Ramos (cell line): ENCODE results near the gene TRMT11.

Experiments used
- in situ Hi-C: fragments of 300-500 bp; cut with MboI; formaldehyde crosslinking; loops from one replicate; pipeline ENCODE4 v1.14.3; 2022; ENCODE audit warnings: low sequenced_read_pairs; ENCODE audit not compliant: unreplicated experiment

Gene TRMT11

DNA sequence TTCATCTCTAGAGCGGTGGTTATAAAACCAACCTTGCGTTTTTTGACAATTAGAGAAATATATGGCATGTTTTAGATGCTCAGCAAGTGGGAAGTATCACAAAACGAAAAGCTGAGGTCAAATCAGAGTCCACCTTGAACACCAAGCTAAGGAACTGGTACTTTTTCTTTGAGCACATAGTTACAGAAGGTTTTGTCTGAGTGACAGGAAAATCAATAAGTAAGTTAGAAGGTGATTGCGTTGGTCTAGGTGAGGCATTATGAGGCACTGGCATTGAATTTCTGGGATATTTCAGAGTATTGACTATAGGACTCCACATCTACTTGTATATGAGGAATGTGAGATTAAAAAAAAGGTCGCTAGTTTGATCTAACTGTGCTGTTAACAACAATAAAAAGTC lies 30.4 kb upstream of the TRMT11 start:
- in situ Hi-C loops = loop anchor here (5.0 kb wide), 1 partner anchor 169 kb away; no protein-coding TSS in a partner anchor

DNA sequence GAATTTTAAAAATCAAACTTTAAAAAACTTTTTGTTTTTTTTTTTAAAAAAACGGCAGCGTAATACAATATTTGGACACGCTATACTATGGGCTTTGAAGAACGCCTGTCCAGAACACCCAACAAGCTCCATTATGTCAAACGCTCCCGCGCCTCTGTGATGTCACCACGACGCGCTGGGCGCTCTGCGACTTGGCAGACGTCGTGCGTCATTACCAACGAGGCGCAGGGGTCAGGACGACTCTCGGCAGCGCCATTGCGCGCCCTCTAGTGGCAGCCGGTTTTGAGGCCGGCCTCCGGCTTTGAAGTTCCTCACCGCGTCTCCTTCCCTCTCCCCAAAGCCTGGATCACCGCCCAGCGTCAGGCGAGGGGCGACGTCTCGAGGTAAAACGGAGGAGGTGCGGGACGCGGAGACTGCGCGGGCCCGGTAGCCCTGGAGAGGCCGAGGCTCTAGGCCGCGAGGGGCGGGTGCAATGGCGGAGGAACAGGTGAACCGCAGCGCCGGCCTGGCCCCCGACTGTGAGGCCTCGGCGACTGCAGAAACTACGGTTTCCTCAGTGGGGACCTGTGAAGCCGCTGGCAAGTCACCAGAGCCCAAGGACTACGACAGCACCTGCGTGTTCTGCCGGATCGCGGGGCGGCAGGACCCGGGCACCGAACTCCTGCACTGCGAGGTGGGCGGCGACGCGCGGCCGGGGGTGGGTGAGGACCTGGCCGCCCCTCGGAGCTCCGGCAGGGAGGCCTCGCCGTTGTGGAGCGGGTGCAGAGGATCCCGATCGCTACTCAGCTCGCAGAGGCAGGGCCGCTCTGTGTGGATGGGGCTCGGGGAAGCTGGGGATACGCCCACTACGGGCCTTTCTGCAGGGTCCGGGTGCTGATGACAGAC lies 29.6 kb upstream of the TRMT11 start, which contains the start of gene HINT3:
HINT3 (plus strand) TSS at position 265 of the 885 bp plus-strand sequence; CDS start at position 473, 208 bp downstream.
- in situ Hi-C loops = loop anchor here (5.0 kb wide), 1 partner anchor 169 kb away; no protein-coding TSS in a partner anchor

DNA sequence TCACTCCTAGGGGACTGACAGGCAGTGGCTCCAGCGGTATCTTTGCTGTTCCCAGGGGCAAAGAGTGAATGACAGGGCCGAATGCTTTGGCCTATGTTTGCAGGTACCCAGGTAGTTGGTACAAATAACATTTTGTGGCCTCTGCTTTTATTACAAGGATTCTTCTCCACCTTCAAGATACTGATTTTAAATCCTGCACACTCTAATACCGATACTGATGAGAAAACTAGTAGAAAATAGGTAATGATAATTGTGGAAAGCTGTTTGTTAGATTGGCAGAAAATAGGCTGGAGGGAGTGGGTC lies 29.0 kb upstream of the TRMT11 start:
- in situ Hi-C loops = loop anchor here (5.0 kb wide), 1 partner anchor 170 kb away; no protein-coding TSS in a partner anchor

DNA sequence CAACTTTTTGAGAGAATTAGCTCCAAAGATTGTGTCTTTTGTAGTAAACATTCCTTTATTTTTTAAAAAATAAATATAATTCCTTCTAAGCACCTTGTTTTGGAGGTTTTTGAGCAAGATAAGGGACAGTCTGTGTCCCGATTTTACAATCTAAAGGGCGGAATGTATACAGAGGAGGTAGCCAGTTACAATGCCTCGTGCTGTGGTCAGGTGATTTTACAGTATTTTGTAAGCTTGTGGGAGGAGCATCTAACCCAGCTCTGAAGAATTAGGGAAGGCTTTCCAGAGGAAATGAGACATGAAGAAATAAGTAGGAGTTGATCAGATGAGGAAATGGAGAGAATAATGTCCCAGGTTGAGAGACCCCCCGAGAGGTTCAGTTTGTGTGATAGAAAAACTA lies 28.5 kb upstream of the TRMT11 start:
- in situ Hi-C loops = loop anchor here (5.0 kb wide), 1 partner anchor 171 kb away; no protein-coding TSS in a partner anchor

DNA sequence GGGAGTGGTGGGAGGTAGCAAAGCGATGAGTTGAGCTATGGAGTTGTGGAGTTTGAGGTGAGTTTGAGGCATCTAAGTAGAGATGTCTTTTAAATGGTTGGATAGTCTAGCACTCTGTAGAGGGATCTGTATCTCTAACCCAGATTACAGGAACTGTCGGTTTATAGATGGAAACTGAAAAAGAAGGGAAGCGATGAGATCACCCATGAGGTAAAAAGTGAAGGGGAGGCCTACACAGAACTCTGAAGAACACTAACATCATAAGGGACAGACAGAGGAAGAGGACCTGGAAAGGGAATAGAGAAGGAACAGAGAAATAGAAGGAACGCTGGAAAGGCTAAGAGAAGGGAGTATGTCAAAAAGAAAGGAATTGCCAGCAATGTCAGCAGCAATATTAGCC lies 27.3 kb upstream of the TRMT11 start:
- in situ Hi-C loops = loop anchor here (5.0 kb wide), 1 partner anchor 172 kb away; no protein-coding TSS in a partner anchor

DNA sequence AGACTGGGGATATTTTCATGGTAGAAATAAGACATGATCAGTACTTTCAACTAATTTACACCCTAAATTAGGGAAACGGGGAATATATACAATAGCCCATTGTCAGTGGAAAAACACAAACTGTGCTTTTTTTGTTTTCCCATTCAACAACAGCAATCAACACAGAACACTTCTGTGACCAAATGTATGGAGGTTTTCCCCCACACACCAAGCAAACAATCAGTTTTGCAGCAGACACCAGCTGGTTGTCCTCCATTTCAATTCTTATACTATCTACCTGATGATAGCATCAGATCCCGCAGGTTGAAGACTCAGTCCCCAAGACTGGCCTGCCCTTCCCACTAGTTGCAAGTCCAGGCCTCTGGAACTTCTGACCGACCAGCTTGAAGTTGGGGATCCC lies 25.2 kb upstream of the TRMT11 start:
- in situ Hi-C loops = no loop called here

DNA sequence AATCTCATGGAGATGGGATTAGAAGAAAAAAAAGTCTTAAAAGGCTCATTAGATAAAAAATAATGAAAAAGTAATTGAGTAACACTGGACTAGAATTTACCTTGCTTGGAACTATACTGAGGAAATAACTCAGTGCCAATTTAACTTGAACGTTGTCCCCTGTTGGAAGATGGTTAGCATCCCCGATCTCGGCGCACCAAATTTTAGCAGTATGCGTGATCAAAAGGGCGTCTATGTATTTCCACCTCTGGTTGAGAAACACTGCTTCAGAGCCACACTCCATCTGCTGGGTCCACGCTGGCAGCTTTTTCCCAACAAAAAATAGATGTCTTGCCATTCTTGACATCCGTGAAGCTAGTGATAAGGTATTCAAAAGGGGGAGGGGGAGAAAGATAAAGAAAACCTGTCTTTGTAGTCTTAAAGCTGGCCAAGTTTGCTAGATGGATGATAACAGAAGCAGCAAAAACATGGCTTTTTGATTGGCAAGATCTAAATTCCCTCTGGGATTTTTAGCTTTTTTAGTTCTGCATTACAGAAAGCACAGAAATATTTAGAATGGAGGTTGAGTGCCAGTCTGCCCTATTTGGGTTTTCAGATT lies 23.3 kb upstream of the TRMT11 start:
- in situ Hi-C loops = no loop called here

DNA sequence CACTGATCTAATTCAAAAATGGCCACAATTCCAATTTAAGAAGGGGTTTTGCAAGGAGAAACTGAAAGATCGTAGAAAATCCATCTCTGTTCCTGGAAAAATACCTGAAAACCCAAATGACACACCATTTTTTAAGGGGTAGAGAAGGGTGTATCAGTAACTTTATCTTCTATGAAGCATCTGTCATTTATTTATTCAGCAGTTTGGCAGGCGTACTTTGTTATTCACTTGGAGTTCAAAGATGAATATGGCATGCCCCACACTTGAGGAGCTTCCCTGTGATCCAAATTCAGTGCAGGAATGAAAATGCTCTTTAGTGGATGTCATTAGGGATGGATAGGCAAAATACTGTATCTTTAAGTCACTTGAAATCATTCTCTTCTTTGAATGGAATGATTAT lies 22.5 kb upstream of the TRMT11 start:
- in situ Hi-C loops = no loop called here

DNA sequence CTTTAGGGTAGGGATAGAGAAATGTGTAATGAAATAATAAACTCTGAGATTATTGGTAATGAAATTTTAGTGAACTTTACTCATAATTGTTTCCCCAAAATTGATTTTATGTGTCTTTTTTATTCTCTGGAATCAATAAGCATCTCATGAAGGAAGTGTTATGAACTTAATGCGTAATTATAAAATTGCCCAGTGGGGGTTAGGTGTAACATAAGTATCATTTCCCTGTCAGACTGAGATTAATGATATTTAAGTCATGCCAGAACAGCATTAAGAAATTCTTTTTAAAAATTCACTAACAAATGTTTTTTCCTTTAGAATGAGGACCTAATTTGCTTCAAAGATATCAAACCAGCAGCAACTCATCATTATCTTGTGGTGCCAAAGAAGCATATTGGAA lies 19.8 kb upstream of the TRMT11 start:
- in situ Hi-C loops = no loop called here

DNA sequence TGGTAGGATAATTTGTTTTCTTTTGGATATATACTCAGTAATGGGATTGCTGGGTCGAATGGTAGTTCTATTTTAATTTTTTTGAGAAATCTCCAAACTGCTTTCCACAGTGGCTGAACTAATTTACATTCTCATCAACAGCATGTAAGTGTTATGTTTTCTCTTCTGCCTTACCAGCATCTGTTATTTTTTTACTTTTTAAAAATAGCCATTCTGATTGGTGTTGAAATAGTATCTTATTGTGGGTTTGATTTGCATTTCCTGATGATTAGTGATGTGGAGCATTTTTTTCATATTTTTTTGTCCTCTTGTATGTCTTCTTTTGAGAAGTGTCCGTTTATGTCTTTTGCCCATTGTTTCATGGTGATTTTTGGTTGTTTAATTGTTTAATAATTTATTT lies 17.8 kb upstream of the TRMT11 start:
- in situ Hi-C loops = no loop called here

DNA sequence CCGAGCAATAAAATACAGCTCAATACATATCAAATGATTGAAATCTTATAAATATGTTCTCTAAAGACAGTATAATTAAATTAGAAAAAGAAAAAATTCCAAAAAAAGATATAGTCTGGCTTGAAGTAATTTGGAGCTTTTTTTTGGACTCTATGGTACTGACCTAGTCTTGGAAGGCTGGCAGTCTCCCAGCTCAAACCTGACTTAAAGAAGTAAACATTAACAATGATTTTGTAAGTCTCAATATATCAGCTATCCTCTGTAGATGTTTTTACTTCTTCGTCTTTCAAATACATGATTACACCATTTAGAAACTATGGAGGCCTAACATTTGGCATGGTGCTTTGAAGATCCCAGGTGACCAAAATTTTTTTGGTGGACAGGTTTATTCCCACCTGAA lies 15.6 kb upstream of the TRMT11 start:
- in situ Hi-C loops = loop anchor here (10.0 kb wide), 1 partner anchor 666 kb away; the partner anchor contains the start of gene HDDC2

DNA sequence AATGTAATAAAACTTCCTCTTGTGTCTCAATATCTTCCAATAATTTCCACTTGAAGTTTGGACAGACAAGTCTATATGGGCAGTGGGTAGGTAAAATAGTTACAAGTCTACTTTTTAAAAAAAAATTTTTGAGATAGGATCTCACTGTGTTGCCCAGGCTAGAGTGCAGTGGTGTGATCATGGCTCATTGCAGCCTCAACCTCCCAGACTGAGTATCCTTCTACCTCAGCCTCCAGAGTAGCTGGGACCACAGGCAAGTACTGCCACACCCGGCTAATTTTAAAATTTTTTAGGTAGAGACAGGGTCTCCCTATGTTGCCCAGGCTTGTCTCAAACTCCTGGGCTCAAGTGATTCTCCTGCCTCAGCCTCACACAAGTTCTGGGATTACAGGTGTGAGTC lies 13.9 kb upstream of the TRMT11 start:
- in situ Hi-C loops = loop anchor here (10.0 kb wide), 1 partner anchor 668 kb away; the partner anchor contains the start of gene HDDC2

DNA sequence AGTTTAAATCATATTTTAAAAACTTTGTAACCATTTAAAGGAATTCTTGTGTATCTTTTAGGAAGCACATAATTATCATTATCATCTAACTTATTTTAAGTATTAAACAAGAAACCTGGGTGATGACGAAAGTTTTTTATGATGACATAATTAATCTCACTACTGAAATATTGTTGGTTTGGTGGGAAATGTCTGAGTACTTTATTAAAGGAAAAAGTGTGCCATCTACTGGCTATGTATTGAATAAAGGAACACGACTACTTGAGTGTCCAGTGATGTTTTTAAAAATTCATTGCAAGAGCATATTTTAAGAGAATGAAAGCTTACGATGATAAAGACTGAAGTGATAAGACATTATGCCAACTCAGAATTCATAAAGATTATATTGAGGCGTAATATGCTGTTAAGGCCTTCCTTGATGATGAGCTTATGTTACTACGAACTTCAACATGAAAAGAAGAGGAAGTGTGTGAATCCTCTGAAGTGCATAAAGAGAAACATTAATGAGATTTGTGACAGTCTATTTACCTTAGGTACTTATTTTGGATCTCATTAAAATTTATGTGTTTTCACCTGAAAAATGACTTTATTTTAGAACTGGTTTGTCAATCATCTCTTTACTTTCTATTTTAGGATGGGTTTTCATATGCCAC lies 12.0 kb upstream of the TRMT11 start:
- in situ Hi-C loops = loop anchor here (10.0 kb wide), 1 partner anchor 670 kb away; the partner anchor contains the start of gene HDDC2

DNA sequence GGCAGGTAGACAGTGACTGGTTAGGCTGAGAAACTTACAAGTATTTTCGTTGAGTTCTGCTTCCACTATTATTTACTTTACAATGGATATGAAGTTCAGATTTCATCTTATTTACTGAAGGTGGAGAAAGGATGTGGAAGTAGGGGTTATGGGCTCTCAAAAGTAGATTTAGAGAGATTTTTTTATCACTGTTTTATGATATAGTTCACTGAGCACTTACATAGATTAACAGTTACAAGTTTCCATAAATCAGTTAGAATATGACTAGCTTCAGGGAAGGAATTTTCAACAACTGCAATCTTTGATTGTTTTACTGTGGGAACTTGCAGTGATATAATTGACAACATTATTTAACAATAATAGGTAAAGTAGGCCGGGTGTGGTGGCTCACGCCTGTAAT lies 7.2 kb upstream of the TRMT11 start:
- in situ Hi-C loops = loop anchor here (10.0 kb wide), 1 partner anchor 674 kb away; the partner anchor contains the start of gene HDDC2

DNA sequence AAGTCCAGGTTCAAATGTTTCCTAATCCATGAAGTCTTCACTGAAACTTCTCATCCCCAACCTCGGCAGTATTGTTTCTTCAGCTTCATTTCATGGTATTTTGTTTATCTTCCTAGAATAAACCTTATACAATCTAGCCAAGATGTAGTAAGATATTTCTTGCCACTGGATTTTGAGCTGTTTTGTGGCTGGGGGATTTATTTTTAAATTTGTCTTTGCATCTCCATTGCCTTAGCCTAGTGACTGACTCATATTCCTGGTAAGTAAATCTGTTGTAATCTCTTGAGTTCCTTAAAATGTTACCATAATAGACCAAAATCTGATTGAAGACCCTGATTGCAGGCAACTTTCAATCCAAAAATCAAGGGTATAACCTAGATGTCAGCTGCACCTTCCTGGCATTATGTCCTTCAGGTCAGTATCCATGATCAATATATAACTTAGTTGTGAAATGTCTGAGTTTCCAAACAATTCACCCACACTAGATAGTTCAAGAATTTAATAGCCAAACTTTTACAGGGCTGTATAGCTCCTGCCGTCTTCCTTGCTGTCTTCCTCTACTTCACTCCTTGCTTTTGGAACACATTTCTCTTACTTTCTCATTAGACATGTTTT lies 4.7 kb upstream of the TRMT11 start:
- in situ Hi-C loops = no loop called here

DNA sequence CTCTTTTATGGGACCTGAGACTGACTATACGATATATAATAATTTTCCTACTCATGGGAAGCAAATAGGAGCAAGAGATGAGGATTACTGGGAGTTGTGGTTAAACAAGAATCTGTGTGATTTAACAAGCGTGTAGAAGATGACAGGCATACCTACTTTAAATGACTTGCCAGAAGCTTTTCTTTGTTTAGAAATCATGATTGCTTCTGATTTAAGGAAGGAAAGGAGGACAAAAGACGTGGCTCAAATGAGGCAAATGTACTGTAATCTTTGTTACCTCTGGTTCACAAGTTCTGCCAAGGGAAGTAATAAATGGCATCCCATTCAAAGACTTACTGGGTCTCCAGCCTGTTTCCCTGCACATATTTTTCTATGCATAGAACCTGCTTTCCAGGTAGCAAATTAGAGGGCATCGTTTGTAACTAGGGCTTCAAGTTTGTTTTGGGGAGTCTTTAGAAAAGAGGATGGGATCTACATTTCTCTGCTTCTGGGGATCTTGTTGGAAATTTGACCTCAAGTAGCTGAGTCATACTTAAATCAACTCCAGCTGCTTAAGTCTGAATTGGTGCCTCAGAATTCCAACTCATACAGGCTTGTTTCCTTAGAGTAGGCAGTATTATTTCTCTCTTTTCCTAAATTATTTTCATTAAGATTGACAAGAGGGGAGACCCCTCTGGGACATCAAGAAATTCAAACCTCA lies 2.9 kb upstream of the TRMT11 start:
- in situ Hi-C loops = no loop called here

DNA sequence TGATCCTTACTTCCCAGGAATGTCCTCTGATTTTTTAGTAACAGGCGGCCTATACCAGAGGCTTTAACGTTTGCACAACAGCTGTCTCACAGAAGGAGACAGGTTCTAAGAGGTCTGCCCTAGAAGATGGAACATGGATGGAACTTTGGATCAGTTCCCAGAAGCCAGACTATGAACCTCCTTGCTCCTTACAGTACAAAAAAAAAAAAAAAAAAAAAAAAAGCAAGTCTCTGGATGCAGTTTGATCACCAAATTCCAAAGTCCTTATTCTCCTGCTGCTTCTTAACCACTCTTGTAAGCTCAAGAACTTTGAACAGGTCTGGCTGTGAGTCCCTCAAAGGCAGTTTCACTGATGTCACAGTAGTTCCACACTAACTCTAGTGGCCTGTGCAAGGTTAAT lies 2.0 kb upstream of the TRMT11 start:
- in situ Hi-C loops = no loop called here

DNA sequence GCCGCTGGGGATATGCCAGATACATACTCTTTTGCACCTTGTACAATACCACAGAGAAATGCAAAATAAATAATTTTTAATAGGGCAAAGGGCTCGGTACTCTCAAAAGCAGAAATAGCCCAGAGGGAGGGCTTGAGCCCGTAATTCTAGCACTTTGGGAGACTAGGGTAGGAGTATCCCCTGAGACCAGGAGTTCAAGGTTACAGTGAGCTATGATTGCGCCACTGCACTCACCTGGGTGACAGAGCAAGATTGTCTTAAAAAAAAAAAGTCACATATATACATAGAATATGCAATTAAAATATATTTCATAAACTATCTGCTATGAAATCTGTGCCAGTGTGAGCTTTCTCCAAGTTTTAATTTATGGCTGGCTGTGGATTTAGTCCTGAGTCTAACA lies 818 bp upstream of the TRMT11 start:
- in situ Hi-C loops = no loop called here

DNA sequence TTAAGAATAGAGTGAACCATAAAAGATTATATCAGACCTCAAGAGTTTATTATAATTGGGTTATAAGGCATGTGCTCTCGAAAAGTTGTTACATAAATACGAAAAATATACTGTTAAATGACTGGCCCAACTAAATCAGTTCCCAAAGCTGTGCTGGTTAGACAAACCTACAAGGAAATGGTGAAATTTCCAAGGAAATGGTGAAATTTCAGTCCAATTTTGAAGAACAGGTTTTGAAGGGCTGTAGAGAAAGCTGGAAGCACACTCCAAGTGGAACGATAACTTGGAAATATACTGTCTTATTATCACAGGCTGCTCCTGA lies 400 bp upstream of the TRMT11 start:
- in situ Hi-C loops = no loop called here

DNA sequence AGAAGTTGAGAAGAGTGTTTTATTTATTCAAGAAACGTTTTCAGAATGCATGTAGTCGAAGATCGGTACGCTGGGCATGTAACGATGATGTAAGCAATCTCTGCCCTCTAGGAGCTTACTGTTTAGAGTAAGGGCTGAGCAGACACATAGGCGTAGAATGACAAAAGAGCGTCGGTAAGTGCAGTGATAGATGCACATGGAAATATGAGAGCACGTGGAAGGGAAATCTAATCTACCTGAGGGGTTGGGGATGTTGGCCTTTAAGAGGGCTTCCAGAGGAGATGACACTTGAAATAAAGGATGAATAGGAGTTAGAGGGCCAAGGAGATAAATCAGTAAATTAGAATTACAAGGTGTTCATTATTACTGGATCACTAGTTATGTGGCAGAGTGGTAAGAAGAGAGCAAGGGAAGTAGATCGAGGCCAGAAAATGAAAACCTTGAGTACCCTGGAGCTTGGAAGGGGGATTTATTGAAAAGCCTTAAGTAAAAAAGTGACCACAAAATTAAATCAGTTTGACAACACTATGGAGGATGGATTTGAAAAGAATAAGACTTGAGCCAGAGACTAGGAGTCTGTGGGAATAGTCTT lies 782 bp downstream of the TRMT11 start:
- in situ Hi-C loops = no loop called here
